Measurements from ENCODE around the gene GRIA1.

GRIA1 gene

GRCh38 chr5:153490118-153491037 is at the start of gene GRIA1:
Gene GRIA1 (plus strand): TSS chr5:153490670.
- no peak for DNase-seq (ENCODE audit: low read depth)

DNA sequence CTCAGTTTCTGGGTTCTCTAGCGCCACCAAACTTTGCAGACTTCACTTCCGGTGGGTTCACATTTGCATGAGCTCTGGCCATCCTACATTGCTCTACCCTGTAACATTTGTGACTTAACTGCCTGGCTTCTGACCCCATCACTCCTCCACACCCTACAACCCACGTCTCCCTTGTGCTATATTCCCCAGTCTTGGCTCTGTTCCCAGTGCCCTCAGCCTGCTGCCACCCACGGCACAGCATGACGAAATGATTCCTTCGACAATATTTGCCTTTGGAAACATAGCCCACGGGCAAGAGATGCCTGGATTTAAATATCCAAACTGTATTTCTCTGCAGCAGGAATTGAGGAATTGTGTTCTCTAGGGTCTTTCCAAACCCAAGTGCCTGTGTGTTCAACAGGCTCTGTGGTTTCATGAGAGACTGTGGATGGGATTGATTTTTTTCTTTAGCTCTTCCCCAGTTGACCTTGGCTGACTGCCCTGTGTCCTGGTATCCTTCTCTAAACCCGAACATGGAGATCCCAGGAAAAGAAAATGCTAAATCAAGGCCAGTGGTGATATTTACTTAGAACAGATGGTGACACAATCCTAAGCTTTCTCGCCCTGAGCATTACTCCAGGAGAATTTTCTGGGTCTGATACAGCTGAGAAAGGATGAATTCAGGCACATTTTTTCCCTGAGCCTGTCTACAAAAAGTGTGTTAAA is 44.4 kb upstream of the GRIA1 start:
- no peak for DNase-seq (ENCODE audit: low read depth)

GRCh38 chr5:153447534-153447933 is 42.9 kb upstream of the GRIA1 start:
- DNase-seq (ENCODE audit: low read depth): no peak

DNA sequence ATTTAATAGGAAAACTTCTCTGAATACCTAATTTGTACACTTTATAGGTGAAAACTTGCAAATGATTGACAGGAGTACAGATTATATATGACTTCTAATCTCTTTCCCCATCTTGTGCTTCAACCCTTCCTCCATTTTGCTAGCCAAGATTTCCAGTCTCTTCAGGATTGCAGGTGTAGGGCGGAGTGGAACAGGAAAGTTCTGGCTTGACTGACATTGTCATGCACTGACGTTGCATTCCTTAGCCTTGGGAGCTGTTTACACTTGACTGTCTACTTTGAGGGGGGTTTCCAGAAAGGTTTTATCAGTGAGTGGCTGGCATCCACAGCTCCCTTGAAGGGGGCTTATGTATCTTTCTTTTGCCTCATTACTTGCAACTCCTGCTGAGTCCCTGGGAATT is 34.1 kb upstream of the GRIA1 start:
- DNase-seq (ENCODE audit: low read depth): no peak

DNA sequence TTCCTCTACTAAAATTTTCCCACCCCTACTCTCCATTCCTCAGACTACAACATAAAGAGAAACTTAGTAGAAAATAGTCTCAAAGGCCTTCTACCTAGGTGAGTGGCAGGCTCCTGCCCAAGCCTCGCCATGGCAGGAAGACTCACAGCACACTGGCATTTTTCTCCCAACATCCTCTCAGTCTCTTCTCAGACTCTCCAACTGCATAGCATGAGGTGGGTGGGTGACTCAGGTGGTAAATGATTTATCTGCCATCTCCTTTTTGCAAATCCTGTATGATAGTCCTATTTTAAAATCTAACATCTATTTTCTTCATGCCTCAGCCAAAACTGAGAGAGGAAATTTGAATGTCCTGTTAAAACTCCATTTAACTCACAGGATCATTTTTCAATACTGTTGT is 33.5 kb upstream of the GRIA1 start:
- DNase-seq (ENCODE audit: low read depth): no peak

GRCh38 chr5:153458268-153458667 is 32.2 kb upstream of the GRIA1 start:
- DNase-seq (ENCODE audit: low read depth): no peak

DNA sequence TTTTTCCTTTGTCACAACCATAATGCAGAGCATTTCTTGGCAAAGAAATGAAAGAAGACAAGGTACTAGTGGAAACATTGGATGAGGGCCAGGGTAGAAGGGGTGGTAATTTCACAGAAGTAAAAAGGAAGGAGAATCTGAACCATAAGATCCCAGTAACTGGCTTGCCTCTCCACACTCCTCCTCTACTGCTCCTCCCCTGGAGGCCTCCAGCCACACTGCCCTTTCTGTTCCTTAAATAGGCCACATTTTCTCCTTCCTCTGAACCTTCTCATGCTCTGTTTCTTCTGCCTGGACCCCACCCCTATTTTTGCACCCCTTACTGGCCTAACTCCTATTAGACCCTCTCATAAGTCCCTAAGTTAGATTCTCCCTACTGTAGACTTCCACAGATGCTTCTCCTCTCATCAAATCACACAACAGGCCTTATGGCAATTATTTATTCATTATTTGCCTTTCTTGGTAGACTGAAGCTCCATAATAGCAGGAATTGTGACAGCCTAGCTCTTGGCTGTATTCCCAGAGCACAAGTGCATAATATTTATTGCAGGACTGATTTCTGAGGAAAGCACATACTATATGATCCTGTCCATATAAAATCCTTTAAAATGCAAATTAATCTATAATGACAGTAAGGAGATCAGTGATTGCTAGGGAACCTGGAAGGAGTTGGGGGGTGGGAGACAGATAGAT is 31.3 kb upstream of the GRIA1 start:
- DNase-seq (ENCODE audit: low read depth): no peak

DNA sequence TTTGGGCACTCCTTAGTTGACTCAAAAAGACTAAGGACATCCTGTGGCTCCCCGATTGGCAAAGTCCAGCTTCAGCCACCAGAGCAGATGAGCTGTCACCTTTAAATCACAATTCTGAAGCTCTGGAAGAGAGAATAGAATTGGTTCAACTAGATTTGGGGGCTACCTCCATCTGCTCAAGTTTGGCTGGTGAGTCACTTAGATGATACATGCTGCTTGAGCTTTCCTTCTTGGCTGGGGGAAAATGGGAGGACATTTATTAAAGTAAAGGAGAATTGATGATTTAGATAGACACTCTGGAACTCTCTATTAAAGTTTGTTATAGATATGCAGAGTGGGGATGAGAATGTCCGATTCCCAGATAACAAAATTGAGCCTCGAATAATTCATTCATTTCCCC is 30.0 kb upstream of the GRIA1 start:
- no peak for DNase-seq (ENCODE audit: low read depth)

- DNase-seq (ENCODE audit: low read depth): no peak
These were observed 29.1 kb upstream of the GRIA1 start for GRCh38 chr5:153461341-153461740.

DNA sequence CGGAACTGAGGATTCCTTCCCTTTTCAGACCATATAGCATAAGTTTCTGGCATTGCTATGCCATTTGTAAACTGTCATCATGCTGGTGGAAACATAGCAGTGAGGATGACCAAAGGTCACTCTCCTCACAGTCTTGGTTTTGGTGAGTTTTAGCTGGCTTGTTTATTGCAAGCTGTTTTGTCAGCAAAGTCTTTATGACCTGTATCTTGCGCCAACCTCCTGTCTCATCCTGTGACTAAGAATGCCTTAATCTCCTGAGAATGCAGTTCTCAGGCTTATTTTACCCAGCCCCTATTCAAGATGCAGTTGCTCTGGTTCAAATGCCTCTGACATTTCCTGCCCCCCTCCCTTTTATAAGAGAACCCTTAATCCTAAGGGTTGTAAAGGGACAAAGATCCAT is 26.7 kb upstream of the GRIA1 start:
- DNase-seq (ENCODE audit: low read depth): peak; percentile 5

DNA sequence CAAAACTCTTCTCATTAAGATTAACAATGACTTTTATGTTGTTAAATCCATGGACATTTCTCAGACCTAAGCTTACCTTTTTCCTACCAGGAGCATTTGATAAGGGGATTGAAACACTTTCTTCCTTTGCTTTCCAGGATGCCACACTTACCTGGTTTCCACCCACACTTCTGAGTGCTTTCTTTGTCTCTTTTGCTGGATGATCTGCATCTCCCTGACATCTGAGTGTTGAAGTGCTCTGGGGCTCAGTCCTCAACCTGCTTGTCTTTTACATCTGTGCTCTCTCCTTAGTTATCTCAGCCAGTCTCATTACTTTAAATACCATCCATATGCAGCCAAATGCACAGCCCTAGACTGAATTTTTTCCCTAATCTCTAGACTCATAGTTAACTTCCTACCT is 22.9 kb upstream of the GRIA1 start:
- no peak for DNase-seq (ENCODE audit: low read depth)

DNA sequence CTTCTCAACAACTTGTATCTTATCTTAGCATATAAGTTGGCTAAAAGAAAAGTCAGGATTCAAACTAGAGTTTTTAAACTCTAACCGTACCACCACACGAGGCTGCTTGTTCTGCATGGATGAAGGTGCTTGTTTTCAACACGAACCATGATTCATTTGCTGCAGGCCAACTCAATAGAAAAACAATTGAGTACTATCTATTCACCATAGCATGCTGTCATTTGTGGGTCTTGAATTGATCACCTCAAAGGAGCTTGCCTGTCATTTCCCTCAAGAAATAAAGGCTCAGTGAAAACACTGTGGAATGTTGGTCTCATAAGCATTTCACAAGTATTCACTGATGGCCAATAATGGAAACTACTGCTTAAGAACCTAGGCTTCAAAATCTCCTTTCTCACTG is 21.0 kb upstream of the GRIA1 start:
- DNase-seq (ENCODE audit: low read depth): no peak

DNA sequence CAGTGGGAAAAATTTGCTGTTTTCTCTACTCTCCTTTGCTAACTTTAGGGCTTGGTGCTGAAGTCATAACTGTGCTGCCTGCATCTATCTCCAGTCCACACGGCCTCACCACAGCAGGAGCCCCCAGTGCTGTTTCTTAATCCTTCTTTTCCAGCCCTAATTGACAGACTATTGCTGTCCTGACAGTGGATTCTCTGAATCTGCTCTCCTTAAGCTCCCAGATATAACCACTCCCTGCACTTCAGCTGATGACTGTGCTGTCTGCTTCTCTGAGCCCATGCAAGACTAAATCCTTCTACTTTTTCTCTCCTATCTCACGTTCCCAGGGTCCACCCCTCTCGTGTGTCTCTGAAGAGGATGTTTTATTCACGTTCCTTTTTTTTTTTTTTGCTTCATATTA is 19.7 kb upstream of the GRIA1 start:
- no peak for DNase-seq (ENCODE audit: low read depth)

- peak; percentile 93 for DNase-seq (ENCODE audit: low read depth)
These were observed 13.7 kb upstream of the GRIA1 start for GRCh38 chr5:153476767-153477166.

GRCh38 chr5:153480401-153480800 is 10.1 kb upstream of the GRIA1 start:
- DNase-seq (ENCODE audit: low read depth): no peak

GRCh38 chr5:153483482-153483881 is 7.0 kb upstream of the GRIA1 start:
- no peak for DNase-seq (ENCODE audit: low read depth)

GRCh38 chr5:153485641-153486040 is 4.8 kb upstream of the GRIA1 start:
- DNase-seq (ENCODE audit: low read depth): no peak

DNA sequence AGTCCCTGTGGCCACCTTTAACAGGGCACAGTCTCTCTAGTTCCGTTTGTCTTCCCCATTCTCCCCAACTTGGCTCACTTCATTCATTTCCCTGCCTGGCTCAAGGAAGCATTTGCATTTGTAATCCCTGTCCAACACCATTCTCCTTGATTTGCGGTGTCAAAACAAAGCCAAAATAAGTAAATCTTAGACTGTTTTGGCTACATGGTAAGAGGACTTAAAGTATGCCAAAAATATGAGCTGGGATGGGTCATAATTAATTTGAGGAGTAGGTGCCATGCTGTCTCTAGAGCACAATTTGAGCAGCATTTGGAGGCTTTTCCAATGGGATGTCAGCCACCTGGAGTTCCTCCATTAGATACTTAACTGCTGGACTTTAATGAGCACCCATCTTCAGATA is 3.7 kb upstream of the GRIA1 start:
- DNase-seq (ENCODE audit: low read depth): no peak

DNA sequence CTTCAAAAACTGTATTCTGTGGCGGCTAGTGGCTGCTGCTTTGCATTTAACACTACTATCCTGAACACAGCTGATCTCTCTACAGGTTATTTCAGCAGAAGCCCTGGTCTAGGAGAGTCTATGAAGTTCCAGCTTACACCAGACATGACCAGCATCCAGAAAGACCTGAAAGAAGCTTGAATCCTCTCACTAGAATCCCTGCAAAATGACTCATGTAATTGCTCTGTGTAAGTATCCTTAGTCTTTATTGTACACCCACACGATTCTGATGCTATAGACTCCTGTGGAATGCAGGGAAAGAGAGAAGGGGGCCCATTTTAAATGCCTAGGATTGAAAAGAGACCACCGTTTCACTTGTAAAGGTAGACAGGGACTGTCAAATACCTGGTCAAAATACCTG is 859 bp upstream of the GRIA1 start:
- peak; percentile 19 for DNase-seq (ENCODE audit: low read depth)

DNA sequence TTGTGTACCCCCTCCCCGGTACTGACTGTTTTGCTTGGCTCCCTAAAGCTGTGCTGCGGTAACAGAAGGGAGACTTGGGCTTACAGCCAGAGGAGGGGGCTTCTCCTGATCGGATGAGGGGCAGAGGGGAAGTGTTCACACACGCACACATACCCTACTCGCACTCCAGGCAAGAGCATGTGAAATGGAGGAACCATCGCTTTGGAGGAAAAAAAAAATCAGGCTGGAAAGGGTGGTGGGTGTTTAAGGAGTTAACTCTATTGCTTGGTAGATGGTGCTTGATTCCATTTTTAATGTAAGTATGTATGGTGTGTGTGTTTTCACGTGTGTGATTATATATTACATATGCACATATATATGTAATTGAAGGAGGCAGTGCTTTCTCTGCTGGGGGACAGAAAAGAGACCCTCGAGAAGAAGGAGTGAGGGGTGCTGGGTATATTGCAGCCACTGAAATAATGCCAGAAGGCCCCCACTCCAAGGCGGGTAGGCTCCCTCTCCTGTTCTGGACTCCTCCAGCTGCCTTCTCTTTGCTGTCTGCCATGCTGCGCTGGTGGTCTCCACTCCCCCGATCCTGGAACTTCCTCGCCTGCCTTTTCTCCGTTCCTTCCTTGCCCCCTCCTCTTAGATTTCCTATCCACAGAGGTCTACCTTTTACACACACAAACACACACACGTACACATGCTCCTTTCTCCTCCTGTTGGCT is 721 bp downstream of the GRIA1 start:
- no peak for DNase-seq (ENCODE audit: low read depth)

GRCh38 chr5:153491856-153492255 is 1.4 kb downstream of the GRIA1 start:
- no peak for DNase-seq (ENCODE audit: low read depth)

DNA sequence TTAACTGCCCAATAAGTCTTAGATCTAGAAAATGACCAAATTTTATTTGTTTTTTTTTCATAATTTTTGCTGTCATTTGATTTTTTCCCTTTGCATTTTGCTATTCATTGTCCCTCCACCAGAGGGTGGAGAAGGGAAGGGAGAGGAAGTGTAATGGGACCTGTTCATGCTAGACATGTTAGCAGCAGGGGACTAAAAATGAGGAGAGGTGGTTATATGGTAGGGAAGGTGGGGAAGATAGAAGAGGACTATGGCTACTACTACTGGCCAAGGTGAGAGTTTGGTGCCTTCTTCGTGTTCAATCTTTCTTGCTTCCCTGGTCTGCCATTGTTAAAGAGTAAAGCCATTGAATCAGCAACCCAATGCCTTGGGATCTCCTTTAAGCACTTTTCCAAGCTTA is 6.4 kb downstream of the GRIA1 start:
- peak; percentile 14 for DNase-seq (ENCODE audit: low read depth)
